ENCODE results near the gene TCP11L1.

DNA sequence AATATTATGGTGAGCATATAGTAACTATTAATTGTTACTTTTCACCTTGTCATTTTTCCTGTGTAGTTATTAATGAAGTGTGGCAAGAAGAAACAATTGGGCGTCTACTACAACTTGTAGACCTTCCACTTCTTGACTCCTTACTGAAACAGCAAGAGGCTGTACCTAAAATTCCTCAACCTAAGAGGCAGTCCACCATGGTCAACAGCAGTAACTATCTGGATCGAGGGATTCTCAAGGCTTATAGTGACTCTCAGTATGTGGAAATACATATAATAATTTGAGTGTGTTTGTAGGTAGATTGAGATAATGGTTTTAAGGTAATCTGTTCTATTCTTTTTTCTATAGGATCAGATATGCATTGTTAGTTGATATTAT lies 10.8 kb upstream of the TCP11L1 start:
- TF ChIP-seq, protein P1, sequence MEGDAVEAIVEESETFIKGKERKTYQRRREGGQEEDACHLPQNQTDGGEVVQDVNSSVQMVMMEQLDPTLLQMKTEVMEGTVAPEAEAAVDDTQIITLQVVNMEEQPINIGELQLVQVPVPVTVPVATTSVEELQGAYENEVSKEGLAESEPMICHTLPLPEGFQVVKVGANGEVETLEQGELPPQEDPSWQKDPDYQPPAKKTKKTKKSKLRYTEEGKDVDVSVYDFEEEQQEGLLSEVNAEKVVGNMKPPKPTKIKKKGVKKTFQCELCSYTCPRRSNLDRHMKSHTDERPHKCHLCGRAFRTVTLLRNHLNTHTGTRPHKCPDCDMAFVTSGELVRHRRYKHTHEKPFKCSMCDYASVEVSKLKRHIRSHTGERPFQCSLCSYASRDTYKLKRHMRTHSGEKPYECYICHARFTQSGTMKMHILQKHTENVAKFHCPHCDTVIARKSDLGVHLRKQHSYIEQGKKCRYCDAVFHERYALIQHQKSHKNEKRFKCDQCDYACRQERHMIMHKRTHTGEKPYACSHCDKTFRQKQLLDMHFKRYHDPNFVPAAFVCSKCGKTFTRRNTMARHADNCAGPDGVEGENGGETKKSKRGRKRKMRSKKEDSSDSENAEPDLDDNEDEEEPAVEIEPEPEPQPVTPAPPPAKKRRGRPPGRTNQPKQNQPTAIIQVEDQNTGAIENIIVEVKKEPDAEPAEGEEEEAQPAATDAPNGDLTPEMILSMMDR (IDR thresholded peaks at IDR 0.05): no peak
- TF ChIP-seq POLR2A (IDR thresholded peaks at IDR 0.05) (no peak), POLR2AphosphoS5 (IDR thresholded peaks at IDR 0.05; ENCODE audit: insufficient read depth in 1 of 2, low read depth in 1 of 2) (no peak)

Measured in vagina (tissue), 2 donors.